Astrocyte of the spinal cord (primary cell): Measurements from ENCODE around the gene LRP6.

Source experiments
- DNase-seq: peaks from one replicate; pipeline ENCODE4 v3.0.0; 2011; ENCODE audit warnings: low read depth, low spot score
- H3K4me3 ChIP-seq: 2 replicates; pipeline ENCODE4 v1.5.1; 2011; ENCODE audit warnings: low read depth, mild to moderate bottlenecking, low read length, moderate library complexity
- CTCF ChIP-seq: IDR thresholded peaks from 2 replicates; pipeline ENCODE4 v1.5.1; 2012; ENCODE audit warnings: low read depth, mild to moderate bottlenecking, low read length, inconsistent platforms
- in situ Hi-C: cut with HindIII; loops from 2 replicates; pipeline ENCODE4 v1.10.0; 2017; ENCODE audit warnings: low sequenced_read_pairs

Gene LRP6

DNA sequence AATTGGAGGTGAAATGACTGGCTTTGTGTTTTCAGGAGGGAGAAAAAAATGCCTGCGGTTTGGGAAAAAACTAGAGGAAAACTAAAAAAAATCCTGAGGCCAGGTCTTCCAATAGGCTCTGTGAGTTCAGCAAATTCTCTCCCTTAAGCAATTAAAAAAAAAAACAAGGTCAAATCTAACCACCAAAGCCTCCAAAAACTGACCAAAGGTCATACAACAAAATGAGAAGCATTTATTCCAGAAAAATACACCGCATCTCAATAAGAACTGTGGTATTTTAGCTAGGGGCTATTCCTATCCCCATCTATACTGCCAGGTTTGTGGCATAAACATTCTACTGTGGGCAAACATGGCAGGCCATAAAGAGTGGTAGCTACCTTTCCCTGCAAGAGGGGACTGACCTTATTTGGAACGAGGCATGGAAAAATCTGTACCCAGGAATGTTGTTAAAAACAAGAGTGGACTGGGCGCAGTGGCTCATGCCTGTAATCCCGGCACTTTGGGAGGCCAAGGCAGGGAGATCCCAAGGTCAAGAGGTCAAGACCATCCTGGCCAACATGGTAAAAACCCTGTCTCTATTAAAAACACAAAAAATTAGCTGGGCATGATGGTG, 60.0 kb downstream of the LRP6 start:
- DNase-seq, result no peak
- in situ Hi-C loops, result no loop called here
- no peak overlapping the region for H3K4me3 ChIP-seq
- no peak for TF ChIP-seq CTCF

GRCh38 chr12:12202747-12203146, 64.1 kb downstream of the LRP6 start:
- H3K4me3 ChIP-seq, result no peak overlapping the region
- in situ Hi-C loops, result no loop called here
- TF ChIP-seq CTCF, result peak; percentile 7
- no peak for DNase-seq

GRCh38 chr12:12202105-12202504, 64.7 kb downstream of the LRP6 start:
- in situ Hi-C loops, result no loop called here
- TF ChIP-seq CTCF, result no peak
- DNase-seq, result no peak
- H3K4me3 ChIP-seq, result no peak overlapping the region

DNA sequence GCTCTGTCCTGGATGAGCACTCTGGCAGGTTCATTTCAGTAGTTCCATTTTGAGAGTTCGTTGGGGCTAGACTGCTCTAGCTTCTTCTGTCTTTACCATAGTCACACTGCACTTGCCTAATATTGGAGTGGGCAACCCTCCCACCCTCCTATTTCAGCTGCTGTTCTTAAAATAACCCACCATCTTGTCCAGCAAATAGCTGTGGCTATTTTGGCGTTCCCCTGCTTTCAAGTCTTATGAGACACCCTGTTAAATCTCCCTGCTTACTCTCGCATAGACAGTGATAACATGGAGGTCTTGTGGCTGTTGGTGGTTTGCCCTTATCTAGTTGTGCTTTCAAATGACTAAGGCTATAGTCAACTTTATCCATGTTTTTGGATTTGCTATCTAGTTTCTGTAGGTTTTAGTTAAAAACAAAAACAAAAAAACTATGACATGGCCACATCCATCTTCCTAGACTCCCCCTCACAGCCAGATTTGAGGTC, 65.5 kb downstream of the LRP6 start:
- in situ Hi-C loops, result no loop called here
- no peak for TF ChIP-seq CTCF
- H3K4me3 ChIP-seq, result no peak overlapping the region
- no peak for DNase-seq

GRCh38 chr12:12200363-12200762, 66.5 kb downstream of the LRP6 start:
- TF ChIP-seq CTCF, result no peak
- no peak for DNase-seq
- in situ Hi-C loops, result no loop called here
- no peak overlapping the region for H3K4me3 ChIP-seq

DNA sequence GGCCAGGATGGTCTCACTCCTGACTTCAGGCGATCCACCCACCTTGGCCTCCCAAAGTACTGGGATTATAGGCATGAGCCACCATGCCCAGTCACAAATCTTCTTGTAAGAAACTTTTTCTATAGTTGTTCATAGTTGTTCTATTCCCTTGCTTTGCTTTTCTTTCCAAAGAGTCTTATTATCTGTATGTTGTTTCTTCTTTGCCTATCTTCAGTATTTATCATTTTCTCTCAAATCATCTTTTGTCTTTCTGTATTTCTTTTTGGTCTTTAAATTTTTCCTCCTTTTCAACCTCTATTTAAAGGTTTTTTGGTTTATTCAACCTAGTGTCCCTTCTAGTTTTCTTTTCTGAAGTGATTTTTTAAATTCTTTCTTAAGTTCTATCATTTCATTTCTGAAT, 68.7 kb downstream of the LRP6 start:
- in situ Hi-C loops, result no loop called here
- no peak overlapping the region for H3K4me3 ChIP-seq
- no peak for TF ChIP-seq CTCF
- no peak for DNase-seq
